Liver (tissue), 9 donors: Measurements from ENCODE around the gene CARD11. TPM values are rescaled to one million over a fixed set of nuclear protein-coding genes. Genes with fewer than 3 reads are reported as not detected.

Experiments
- DNase-seq: peaks from one replicate; pipeline ENCODE4 v3.0.0-alpha.2; 2017; ENCODE audit warnings: low spot score
- H3K27ac ChIP-seq, 2 donors: one replicate each; pipeline ENCODE4 v1.7.0; 2013; ENCODE audit warnings: inconsistent platforms in 2 of 2, low read length in 2 of 2, control low read depth in 1 of 2, low read depth in 1 of 2, mild to moderate bottlenecking in 1 of 2
- H3K27me3 ChIP-seq, 4 donors: one replicate each; pipeline versions ENCODE4 v1.6.1 to v1.7.0; 2013; ENCODE audit warnings: low read length in 3 of 4, inconsistent platforms in 1 of 4, mild to moderate bottlenecking in 1 of 4, moderate library complexity in 1 of 4; ENCODE audit not compliant: control insufficient read depth in 4 of 4, insufficient read depth in 4 of 4
- H3K36me3 ChIP-seq, 4 donors: one replicate each; pipeline versions ENCODE4 v1.6.1 to v1.7.0; 2013; ENCODE audit warnings: low read length in 3 of 4, mild to moderate bottlenecking in 3 of 4, low read depth in 1 of 4, moderate library complexity in 1 of 4; ENCODE audit not compliant: control insufficient read depth in 4 of 4, insufficient read depth in 3 of 4
- H3K4me1 ChIP-seq, 4 donors: one replicate each; pipeline versions ENCODE4 v1.6.1 to v1.7.0; 2013; ENCODE audit warnings: low read length in 3 of 4, mild to moderate bottlenecking in 3 of 4, moderate library complexity in 1 of 4; ENCODE audit not compliant: control insufficient read depth in 4 of 4, insufficient read depth in 4 of 4
- H3K4me3 ChIP-seq, 3 donors: one replicate each; pipeline versions ENCODE4 v1.6.1 to v1.7.0; 2013; ENCODE audit warnings: low read length in 3 of 3, control low read depth in 1 of 3, low read depth in 1 of 3, mild to moderate bottlenecking in 1 of 3
- H3K9ac ChIP-seq, 2 donors: one replicate each; pipeline ENCODE4 v1.7.0; 2013; ENCODE audit warnings: low read length in 2 of 2, mild to moderate bottlenecking in 2 of 2, moderate library complexity in 2 of 2, control low read depth in 1 of 2, low read depth in 1 of 2
- H3K9me3 ChIP-seq, 4 donors: one replicate each; pipeline versions ENCODE4 v1.6.1 to v1.7.0; 2013; ENCODE audit warnings: low read length in 3 of 4; ENCODE audit not compliant: control insufficient read depth in 4 of 4
- ATF3 ChIP-seq: IDR thresholded peaks from 2 replicates; pipeline ENCODE4 v1.6.1; 2016; ENCODE audit warnings: antibody characterized with exemption
- CTCF ChIP-seq: fragments of 150-350 bp; IDR thresholded peaks from 2 replicates; pipeline ENCODE4 v1.5.1; 2017; ENCODE audit warnings: improper control_type of control experiment, low read depth, low read length; ENCODE audit not compliant: missing input control
- EGR1 ChIP-seq, 2 donors: IDR thresholded peaks; 2 replicates each; pipeline ENCODE4 v1.6.1; 2016 to 2018; ENCODE audit warnings: antibody characterized with exemption in 2 of 2, low read depth in 2 of 2
- FOXA1 ChIP-seq: IDR thresholded peaks from 2 replicates; pipeline ENCODE4 v1.6.1; 2016; ENCODE audit warnings: antibody characterized with exemption
- FOXA2 ChIP-seq: IDR thresholded peaks from 2 replicates; pipeline ENCODE4 v1.6.1; 2016; ENCODE audit warnings: antibody characterized with exemption
- GABPA ChIP-seq, 2 donors: IDR thresholded peaks in 1 of 2; conservative IDR thresholded peaks in 1 of 2; 2 replicates each; pipeline ENCODE4 v1.6.1; 2016; ENCODE audit warnings: antibody characterized with exemption in 2 of 2, mild to moderate bottlenecking in 1 of 2, moderate library complexity in 1 of 2
- HNF4A ChIP-seq, 2 donors: conservative IDR thresholded peaks; 2 replicates each; pipeline ENCODE4 v1.6.1; 2016; ENCODE audit warnings: antibody characterized with exemption in 2 of 2, mild to moderate bottlenecking in 2 of 2
- HNF4G ChIP-seq: IDR thresholded peaks from 2 replicates; pipeline ENCODE4 v1.6.1; 2016; ENCODE audit warnings: antibody characterized with exemption
- JUND ChIP-seq, 2 donors: IDR thresholded peaks; 2 replicates each; pipeline ENCODE4 v1.6.1; 2016; ENCODE audit warnings: antibody characterized with exemption in 2 of 2
- MAX ChIP-seq: IDR thresholded peaks from 2 replicates; pipeline ENCODE4 v1.6.1; 2016; ENCODE audit warnings: antibody characterized with exemption
- NR2F2 ChIP-seq: IDR thresholded peaks from 2 replicates; pipeline ENCODE4 v1.6.1; 2016; ENCODE audit warnings: antibody characterized with exemption
- RAD21 ChIP-seq, 2 donors: IDR thresholded peaks; 2 replicates each; pipeline ENCODE4 v1.6.1; 2016; ENCODE audit warnings: antibody characterized with exemption in 2 of 2, mild to moderate bottlenecking in 2 of 2
- REST ChIP-seq: IDR thresholded peaks from 2 replicates; pipeline ENCODE4 v1.6.1; 2016; ENCODE audit warnings: antibody characterized with exemption, mild to moderate bottlenecking
- RXRA ChIP-seq, 2 donors: IDR thresholded peaks; 2 replicates each; pipeline ENCODE4 v1.6.1; 2017 to 2018; ENCODE audit warnings: antibody characterized with exemption in 2 of 2, mild to moderate bottlenecking in 1 of 2
- SP1 ChIP-seq: IDR thresholded peaks from 2 replicates; pipeline ENCODE4 v1.6.1; 2018; ENCODE audit warnings: antibody characterized with exemption, mild to moderate bottlenecking
- YY1 ChIP-seq: IDR thresholded peaks from 2 replicates; pipeline ENCODE4 v1.6.1; 2016; ENCODE audit warnings: antibody characterized with exemption, mild to moderate bottlenecking
- ZBTB33 ChIP-seq: IDR thresholded peaks from 2 replicates; pipeline ENCODE4 v1.6.1; 2016; ENCODE audit warnings: antibody characterized with exemption
- WGBS: extraction: QIAGEN DNeasy Blood & Tissue Kit; methylation state at CpG from one replicate; pipeline ENCODE4 v1.1.7; 2013; 5-methylcytosine and 5-hydroxymethylcytosine counted together
- polyA plus RNA-seq, 2 donors: library from polyadenylated mRNA; stranded (reverse) in 1 of 2; unstranded in 1 of 2; fragments of 200-250 nt in 1 of 2; fragments of >200 nt in 1 of 2; fragmentation: Nextera tagmentation in 1 of 2; extraction: Ambion mirVana in 1 of 2; gene quantifications; one replicate each; pipeline versions ENCODE4 v1.2.1 to v1.2.3, GENCODE V29; 2013 to 2015
- total RNA-seq, 2 donors: library from RNA; depleted of rRNA; stranded (reverse); fragments of >200 nt; gene quantifications; one replicate each; pipeline ENCODE4 v1.2.3, GENCODE V29; 2014
- donor health status: healthy.
- donor health status: healthy.
- donor health status: healthy.
- donor health status: healthy.
- donor health status: healthy.

CARD11 gene
- total and polyA plus RNA-seq, 4 donors = 0.42 to 1.3 (median 0.83) TPM

GRCh38 chr7:3041986-3042675, 1.5 kb downstream of the CARD11 start:
- no peak for DNase-seq
- Histone ChIP-seq H3K9ac (no peak overlapping the region), H3K27me3 (peaks cover 0 to 4% (median 0%) of the 10 kb centered on the region in 4 donors), H3K27ac (no peak overlapping the region), H3K36me3 (no peaks in the 10 kb centered on the region), H3K9me3 (no peaks in the 10 kb centered on the region), H3K4me1 (no peaks in the 10 kb centered on the region), H3K4me3 (no peak overlapping the region)
- WGBS = 88% methylated on average over 27 of the region's 27 CpGs
- TF ChIP-seq MAX (no peak), ZBTB33 (no peak), NR2F2 (no peak), JUND (IDR thresholded peaks at IDR 0.05) (no peak), RXRA (IDR thresholded peaks at IDR 0.05) (no peak), GABPA (IDR thresholded peaks at IDR 0.05 in 1 of 2, conservative IDR thresholded peaks at IDR 0.05 in 1 of 2) (no peak), EGR1 (IDR thresholded peaks at IDR 0.05; ENCODE audit: low read depth in 2 of 2) (no peak), REST (no peak), CTCF (no peak), FOXA1 (no peak), RAD21 (IDR thresholded peaks at IDR 0.05) (no peak), HNF4A (conservative IDR thresholded peaks at IDR 0.05) (no peak), YY1 (no peak), SP1 (no peak), ATF3 (no peak), HNF4G (no peak), FOXA2 (no peak)
